GM19035 (cell line): Measurements from ENCODE around the gene ZNF582.
"Not testable (repeated sequence)": the region's sequence is repeated elsewhere in the genome, so short reads cannot be mapped to it uniquely, and the experiment has no call there.

Experiments
- ATAC-seq: cut with Tn5 transposase; IDR thresholded peaks from one replicate; pipeline ENCODE4 v1.9.1; 2021; ENCODE audit not compliant: unreplicated experiment

The ZNF582 gene

GRCh38 chr19:56355517-56355916 is 37.8 kb downstream of the ZNF582 start:
- no peak for ATAC-seq

DNA sequence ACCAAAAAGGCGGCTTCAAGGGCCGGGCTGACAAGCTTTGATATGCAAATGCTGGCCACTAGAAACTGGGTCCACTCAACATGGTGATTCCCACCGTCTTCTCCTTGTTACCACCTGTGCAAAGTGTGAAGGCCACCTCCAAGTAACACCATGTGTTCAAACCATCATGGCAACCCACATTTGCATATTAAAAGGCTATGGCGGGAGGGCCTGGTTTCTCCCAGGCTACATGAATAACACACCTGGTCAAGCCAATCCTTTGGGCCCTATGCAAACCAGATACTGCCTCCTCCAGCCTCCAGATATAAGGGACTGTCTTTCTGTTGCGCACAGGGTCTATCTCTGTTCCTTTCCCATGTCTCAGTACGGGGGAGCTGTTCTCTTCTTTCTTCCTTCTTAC is 42.1 kb downstream of the ZNF582 start:
- ATAC-seq: no peak

DNA sequence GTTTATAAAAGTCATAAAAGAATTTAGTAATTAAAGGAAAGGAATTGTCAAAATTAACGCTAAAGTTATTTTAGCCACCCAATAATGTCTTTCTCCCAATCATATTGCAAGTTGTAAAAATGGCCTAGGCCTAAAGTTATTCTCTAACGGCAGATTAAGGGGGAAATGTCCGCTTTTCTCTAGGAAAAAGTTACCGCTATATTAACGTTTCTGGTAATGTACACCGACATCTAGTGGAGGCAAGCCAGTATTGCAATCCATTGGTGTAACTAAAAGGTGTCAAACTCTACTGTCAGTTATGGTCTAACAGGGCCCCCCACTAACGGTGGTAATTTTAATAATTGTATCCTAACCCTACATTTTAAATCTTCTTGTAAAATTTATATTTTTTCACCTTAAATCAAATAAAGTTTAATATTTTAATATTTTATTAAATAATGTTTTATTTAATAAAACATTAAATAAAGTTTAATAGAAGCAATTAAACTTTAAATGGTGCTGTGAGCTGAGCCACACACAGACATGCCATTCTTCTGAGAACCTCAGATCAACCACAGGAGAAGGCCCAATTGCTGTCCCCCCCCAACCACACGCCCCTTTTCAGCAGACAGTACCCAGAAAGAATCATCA is 42.8 kb downstream of the ZNF582 start:
- no peak for ATAC-seq

DNA sequence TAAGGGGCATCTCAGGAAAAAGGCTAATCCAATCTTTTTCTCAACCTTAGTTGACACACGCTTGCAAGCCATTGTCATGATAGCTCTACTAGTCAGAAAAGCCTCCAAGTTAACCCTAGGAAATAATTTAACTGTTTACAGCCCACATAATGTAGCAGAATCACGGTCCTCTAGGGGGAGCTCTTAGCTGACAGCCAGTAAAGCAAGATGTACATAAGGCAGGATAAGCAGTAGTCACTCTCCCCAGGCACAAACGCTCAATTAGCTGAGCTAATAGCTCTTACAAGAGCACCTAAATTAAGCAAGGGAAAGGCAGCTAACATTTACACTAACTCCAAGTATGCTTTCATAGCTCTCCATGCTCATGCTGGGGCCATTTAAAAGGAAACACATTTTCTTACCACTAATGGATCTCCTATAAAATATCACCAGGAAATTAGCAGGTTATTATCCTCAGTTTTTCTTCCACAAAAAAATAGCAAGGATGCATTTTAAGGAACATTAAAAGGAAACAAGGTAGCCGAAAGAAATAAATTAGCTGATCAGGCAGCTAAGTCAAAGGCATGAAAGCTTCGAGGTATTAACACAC is 45.0 kb downstream of the ZNF582 start:
- ATAC-seq: no peak

- ATAC-seq: no peak
Observed at GRCh38 chr19:56347163-56347778, 46.1 kb downstream of the ZNF582 start.

DNA sequence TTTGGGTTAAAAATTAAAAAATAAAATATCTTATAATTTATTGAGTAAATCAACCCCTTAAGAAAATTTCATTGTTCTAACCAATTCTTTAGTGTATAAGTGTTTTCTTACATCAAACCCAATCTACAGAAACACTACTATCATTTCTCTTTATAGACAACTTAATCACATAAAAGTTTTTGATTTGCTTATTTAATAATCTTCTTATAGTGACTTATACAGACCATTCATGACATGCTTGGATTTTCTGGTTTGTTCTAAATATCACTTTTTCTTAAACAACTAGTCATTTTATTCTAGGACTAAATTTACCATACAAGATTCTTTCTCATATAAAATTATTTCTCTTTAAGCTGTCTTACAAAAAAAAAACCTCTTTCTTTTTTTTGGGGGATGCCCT is 51.4 kb downstream of the ZNF582 start:
- no peak for ATAC-seq

GRCh38 chr19:56339031-56339430 is 54.3 kb downstream of the ZNF582 start:
- ATAC-seq: not testable (repeated sequence)

DNA sequence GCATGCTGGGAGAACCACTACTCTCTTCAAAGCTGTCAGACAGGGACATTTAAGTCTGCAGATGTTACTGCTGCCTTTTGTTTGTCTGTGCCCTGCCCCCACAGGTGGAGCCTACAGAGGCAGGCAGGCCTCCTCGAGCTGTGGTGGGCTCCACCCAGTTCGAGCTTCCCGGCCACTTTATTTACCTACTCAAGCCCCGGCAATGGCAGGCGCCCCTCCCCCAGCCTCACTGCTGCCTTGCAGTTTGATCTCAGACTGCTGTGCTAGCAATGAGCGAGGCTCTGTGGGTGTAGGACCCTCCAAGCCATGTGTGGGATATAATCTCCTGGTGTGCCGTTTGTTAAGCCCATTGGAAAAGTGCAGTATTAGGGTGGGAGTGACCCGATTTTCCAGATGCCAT is 56.3 kb downstream of the ZNF582 start:
- ATAC-seq: not testable (repeated sequence)

- ATAC-seq: not testable (repeated sequence)
Observed at GRCh38 chr19:56335371-56335770, 58.0 kb downstream of the ZNF582 start.

DNA sequence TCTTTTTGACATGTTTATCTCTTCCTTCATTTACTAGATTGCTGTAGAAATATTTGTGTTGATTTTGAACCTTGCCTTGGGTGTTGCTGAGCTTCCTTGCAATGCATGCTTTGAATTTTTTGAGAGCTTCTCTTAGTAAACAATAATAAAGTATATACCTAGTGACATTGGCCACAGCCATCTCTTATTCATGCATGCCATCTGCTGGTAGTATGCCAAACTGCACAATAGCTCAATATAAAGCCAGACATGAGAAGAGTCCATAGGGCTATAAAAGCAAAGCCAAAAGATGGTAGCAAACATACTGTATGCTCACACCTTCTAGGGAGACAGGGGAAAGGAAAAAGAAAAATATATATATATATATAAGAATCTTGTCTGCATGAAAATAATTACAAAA is 59.8 kb downstream of the ZNF582 start:
- no peak for ATAC-seq
